ENCODE data around the gene SUGCT. TPM values are rescaled to one million over a fixed set of nuclear protein-coding genes. Genes with fewer than 3 reads are reported as not detected.

Gene SUGCT
- total RNA-seq, 1 experiment from 2014 or later = 9.9 TPM

DNA sequence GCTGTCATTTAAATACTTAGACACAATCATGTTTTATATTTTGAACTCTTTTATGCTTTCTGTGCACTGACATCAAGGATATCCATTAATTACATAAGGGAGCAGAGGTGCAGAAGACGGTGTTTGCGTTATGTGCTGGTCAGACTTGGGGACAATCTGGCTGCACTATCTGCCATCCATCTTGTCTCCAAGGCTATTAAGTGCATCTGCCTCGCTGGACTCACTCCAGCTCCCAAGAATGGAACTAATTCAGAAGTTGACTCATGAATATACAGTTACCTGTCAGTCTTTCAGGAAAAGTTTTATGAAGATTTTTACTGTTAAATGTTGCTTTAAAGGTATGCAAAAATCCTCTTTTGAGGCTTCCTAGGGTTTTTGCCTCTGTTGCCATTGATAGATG lies 391.0 kb downstream of the SUGCT start:
- no peaks in the 10 kb centered on the region for H3K27me3 ChIP-seq (replicated peaks; ENCODE audit: control insufficient read depth, insufficient read depth, low read length)

DNA sequence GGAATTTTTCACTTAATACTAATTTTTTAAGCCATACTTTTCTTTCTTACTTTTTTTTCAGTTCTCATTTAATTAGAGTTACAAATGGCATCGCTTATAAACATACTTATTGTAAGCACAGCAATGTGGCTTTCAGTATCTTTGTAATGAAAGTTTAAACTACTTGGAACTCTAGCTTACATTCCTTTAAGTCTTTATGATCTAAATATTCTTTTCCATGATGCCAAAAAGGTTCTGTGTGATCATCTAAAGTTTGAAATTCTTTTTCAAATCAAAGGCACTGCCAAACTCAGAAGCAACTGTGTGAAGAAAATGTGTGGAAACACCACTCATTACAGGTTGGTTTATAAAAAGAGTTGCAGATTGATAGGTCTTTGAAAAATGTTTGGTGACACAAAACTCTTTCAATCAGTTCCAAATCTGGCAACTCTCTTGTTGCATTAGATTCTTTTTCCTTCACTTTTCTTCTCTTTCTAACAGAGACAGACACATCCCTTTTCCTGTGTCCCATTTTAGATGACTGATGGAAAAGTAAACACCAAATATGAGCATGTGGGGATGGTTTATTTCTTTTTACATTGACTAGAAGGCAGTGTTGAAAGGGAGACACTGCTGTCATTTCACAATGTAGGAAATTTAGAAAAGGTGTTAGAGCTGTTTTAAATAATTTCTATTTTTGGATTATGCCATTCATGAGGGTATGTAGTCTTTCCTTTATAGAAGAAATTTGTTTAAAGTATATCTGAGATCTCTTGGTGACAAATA lies 392.3 kb downstream of the SUGCT start:
- H3K27ac Mint-ChIP-seq (ENCODE audit: unreplicated experiment) = no peak overlapping the region
- no peaks in the 10 kb centered on the region for H3K4me1 ChIP-seq
- no peaks in the 10 kb centered on the region for H3K27me3 ChIP-seq (replicated peaks; ENCODE audit: control insufficient read depth, insufficient read depth, low read length)
- H3K36me3 ChIP-seq (ENCODE audit: control insufficient read depth, insufficient read depth, low read length) = no peaks in the 10 kb centered on the region
- CTCF ChIA-PET = no interaction called here
- no peaks in the 10 kb centered on the region for H3K9me3 Mint-ChIP-seq (ENCODE audit: unreplicated experiment)
- no peaks in the 10 kb centered on the region for H3K4me1 Mint-ChIP-seq (ENCODE audit: low read depth, unreplicated experiment)
- intact Hi-C loops (cut with micrococcal nuclease; ENCODE audit: unreplicated experiment) = loop anchor here (5.0 kb wide), 1 partner anchor 200 kb away; no protein-coding TSS in a partner anchor
- H3K9me3 ChIP-seq = no peaks in the 10 kb centered on the region
- H3K36me3 Mint-ChIP-seq (ENCODE audit: insufficient read depth, unreplicated experiment) = no peaks in the 10 kb centered on the region
- no TSS peak for BruUV-seq (replicated peaks)
- H3K4me3 ChIP-seq (ENCODE audit: low read depth, low read length) = no peak overlapping the region
- H3K4me3 Mint-ChIP-seq (ENCODE audit: unreplicated experiment) = no peak overlapping the region
- H3K27me3 Mint-ChIP-seq (ENCODE audit: insufficient read depth, unreplicated experiment) = peaks cover 4% of the 10 kb centered on the region
- no peak for DNase-seq
- no peak for TF ChIP-seq CTCF (IDR thresholded peaks at IDR 0.05; ENCODE audit: insufficient read depth in 1 of 2, low read depth in 1 of 2, low read length in 1 of 2, severe bottlenecking in 1 of 2, unreplicated experiment in 1 of 2)
- POLR2A ChIA-PET = no interaction called here

More for the DNA sequence above, 391.0 kb downstream of the SUGCT start:
- H3K9me3 Mint-ChIP-seq (ENCODE audit: unreplicated experiment) = no peaks in the 10 kb centered on the region
- Histone ChIP-seq H3K4me1 (no peaks in the 10 kb centered on the region), H3K36me3 (ENCODE audit: control insufficient read depth, insufficient read depth, low read length) (no peaks in the 10 kb centered on the region), H3K4me3 (ENCODE audit: low read depth, low read length) (no peak overlapping the region), H3K9me3 (no peaks in the 10 kb centered on the region)
- H3K27ac Mint-ChIP-seq (ENCODE audit: unreplicated experiment) = no peak overlapping the region
- BruUV-seq (replicated peaks) = no TSS peak
- no peak for DNase-seq
- no peaks in the 10 kb centered on the region for H3K4me1 Mint-ChIP-seq (ENCODE audit: low read depth, unreplicated experiment)
- TF ChIP-seq CTCF (IDR thresholded peaks at IDR 0.05; ENCODE audit: insufficient read depth in 1 of 2, low read depth in 1 of 2, low read length in 1 of 2, severe bottlenecking in 1 of 2, unreplicated experiment in 1 of 2) = no peak
- peaks cover 3% of the 10 kb centered on the region for H3K27me3 Mint-ChIP-seq (ENCODE audit: insufficient read depth, unreplicated experiment)
- no peak overlapping the region for H3K4me3 Mint-ChIP-seq (ENCODE audit: unreplicated experiment)
- H3K36me3 Mint-ChIP-seq (ENCODE audit: insufficient read depth, unreplicated experiment) = no peaks in the 10 kb centered on the region
- intact Hi-C loops (cut with micrococcal nuclease; ENCODE audit: unreplicated experiment) = loop anchor here (5.0 kb wide), 1 partner anchor 198 kb away; no protein-coding TSS in a partner anchor
- ChIA-PET POLR2A (no interaction called here), CTCF (no interaction called here)

GRCh38 chr7:40527723-40528122 lies 392.9 kb downstream of the SUGCT start:
- no peaks in the 10 kb centered on the region for H3K36me3 Mint-ChIP-seq (ENCODE audit: insufficient read depth, unreplicated experiment)
- no peaks in the 10 kb centered on the region for H3K27me3 ChIP-seq (replicated peaks; ENCODE audit: control insufficient read depth, insufficient read depth, low read length)
- H3K4me3 Mint-ChIP-seq (ENCODE audit: unreplicated experiment) = no peak overlapping the region
- H3K27me3 Mint-ChIP-seq (ENCODE audit: insufficient read depth, unreplicated experiment) = peaks cover 4% of the 10 kb centered on the region
- ChIA-PET CTCF (no interaction called here), POLR2A (no interaction called here)
- H3K4me3 ChIP-seq (ENCODE audit: low read depth, low read length) = no peak overlapping the region
- no TSS peak for BruUV-seq (replicated peaks)
- H3K9me3 Mint-ChIP-seq (ENCODE audit: unreplicated experiment) = no peaks in the 10 kb centered on the region
- intact Hi-C loops (cut with micrococcal nuclease; ENCODE audit: unreplicated experiment) = loop anchor here (5.0 kb wide), 1 partner anchor 200 kb away; no protein-coding TSS in a partner anchor
- no peaks in the 10 kb centered on the region for H3K4me1 ChIP-seq
- H3K4me1 Mint-ChIP-seq (ENCODE audit: low read depth, unreplicated experiment) = no peaks in the 10 kb centered on the region
- TF ChIP-seq CTCF (IDR thresholded peaks at IDR 0.05; ENCODE audit: insufficient read depth in 1 of 2, low read depth in 1 of 2, low read length in 1 of 2, severe bottlenecking in 1 of 2, unreplicated experiment in 1 of 2) = no peak
- H3K9me3 ChIP-seq = no peaks in the 10 kb centered on the region
- DNase-seq = no peak
- no peak overlapping the region for H3K27ac Mint-ChIP-seq (ENCODE audit: unreplicated experiment)
- no peaks in the 10 kb centered on the region for H3K36me3 ChIP-seq (ENCODE audit: control insufficient read depth, insufficient read depth, low read length)
